Stimulated activated CD8-positive, alpha-beta memory T cell treated with anti-CD3 and anti-CD28 coated beads, Interleukin-4, amount 100 ng/mL, for 1 hour (primary cell): ENCODE results near the gene CRACDL.
"Not testable (repeated sequence)": the region's sequence is repeated elsewhere in the genome, so short reads cannot be mapped to it uniquely, and the experiment has no call there.

Source experiments
- DNase-seq, 2 donors: peaks; one replicate each; pipeline ENCODE4 v3.0.0-alpha.2; 2020; ENCODE audit warnings: low read depth in 2 of 2, low spot score in 1 of 2

Gene CRACDL

DNA sequence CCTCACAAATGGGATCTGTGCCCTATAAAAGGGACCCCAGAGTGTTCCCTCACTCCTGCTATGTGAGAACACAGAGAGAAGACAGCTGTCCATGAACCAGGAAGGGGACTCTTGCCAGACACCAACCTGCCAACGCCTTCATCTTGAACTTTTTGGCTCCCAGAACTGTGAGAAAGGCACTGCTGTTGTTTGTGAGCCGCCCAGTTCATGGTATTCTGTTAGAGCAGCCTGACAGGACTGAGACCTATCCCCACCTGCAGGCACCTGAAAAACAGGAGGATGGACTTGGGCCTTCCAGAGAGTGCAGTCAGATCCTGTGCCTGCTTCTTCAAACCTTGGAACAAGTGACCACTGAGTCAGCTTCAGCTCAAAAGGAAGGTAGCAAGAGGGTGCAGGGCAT is 51.4 kb downstream of the CRACDL start:
- DNase-seq, result no peak

DNA sequence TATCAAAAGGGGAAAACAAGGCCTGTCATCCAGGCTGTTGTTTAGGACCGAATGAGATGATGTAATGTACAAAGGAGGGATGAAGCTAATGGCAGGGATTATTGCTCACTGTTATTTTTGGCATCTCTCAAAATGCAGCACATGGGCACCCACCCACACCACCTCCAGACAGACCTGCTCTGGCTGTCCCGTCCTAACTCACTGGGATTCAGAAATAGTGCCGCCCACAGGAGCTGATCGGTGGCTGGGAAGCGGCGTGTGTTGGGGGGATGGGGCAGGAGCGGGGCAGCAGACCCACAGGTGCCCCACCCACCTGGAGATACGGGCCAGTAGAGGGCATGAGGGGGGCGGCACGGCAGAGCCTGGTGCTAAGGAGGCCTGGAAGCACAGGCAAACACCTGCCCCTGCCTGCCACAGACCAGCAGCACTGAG is 52.2 kb downstream of the CRACDL start:
- DNase-seq, result no peak

DNA sequence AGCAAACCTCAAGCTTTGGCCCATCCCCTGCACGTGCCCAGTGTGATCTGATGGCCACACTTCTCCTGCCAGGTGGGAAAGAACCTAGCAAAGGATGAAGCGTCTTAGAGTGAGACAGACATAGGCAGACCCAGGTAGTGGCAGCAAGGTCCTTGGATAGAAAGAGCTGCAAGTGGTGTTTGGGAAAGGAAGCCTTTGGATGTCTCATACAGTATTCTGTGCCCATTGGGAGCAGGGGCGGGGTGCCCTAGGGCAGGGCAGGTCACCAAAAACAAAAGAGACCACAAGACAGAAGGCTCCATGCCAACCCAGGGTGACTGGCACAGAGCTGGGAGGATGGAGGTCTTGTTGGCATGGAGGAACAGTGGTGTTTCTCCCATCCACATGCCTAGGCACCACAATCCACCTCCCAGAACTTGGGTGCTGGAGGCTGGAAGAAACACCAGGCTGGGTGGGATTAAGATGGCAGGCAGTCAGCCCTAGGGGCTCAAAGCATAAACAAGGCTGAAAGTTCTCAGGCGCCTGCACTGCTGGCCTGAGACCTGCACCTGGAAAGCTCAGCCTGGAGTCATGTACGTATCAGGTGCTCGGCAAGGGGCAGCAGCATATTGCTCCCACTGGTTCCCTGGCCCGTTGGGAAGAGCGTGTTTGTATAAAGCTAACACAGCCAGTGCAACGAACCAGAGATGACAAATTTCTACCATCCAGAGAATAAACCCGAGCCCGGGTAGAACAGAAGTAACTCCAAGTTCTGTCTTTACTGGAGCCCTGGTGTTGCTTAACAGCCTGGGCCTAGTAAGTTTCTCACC is 52.9 kb downstream of the CRACDL start:
- no peak for DNase-seq

DNA sequence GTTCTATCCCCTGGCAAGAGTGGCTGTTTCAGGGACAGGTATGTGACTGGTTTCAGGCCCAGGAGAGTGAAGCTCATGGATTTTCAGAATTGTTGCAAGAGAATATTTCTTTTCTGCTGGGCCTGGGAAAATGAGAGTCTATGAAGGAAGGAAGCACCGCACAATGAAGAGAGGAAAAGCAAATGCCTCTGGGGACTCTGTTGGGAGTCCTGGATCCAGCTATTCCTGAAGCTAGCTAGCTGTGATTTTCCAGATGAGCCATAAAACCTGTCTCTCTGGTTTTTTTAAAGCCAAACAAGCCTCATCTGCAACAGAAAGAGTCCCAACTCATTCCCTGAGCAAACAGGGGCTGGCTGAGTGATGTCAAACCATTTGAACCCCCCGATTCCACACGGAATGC is 53.7 kb downstream of the CRACDL start:
- DNase-seq, result no peak

DNA sequence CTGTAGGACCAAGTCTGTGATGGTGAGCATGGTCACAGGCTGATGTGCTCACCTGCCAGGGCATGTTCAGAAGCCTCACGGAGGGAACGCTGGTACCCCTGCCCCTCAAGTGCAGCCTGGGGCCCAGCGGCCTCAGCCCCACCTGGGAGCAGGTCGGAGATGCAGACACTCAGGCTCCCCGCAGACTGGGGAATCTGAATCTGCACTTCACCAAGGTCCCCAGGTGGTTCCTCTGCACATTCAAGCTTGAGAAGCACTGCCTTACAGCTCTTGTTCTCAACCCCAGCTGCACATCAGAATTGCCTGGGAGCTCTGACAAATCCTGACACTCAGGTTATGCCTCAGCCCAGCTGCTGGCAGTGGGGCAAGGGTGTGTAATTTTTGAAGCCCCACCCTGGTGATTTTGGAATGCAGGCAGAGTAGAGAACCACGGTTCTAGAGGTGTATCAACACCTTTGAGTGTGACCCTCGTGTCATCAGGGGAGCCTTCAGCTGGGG is 54.8 kb downstream of the CRACDL start:
- DNase-seq, result no peak

DNA sequence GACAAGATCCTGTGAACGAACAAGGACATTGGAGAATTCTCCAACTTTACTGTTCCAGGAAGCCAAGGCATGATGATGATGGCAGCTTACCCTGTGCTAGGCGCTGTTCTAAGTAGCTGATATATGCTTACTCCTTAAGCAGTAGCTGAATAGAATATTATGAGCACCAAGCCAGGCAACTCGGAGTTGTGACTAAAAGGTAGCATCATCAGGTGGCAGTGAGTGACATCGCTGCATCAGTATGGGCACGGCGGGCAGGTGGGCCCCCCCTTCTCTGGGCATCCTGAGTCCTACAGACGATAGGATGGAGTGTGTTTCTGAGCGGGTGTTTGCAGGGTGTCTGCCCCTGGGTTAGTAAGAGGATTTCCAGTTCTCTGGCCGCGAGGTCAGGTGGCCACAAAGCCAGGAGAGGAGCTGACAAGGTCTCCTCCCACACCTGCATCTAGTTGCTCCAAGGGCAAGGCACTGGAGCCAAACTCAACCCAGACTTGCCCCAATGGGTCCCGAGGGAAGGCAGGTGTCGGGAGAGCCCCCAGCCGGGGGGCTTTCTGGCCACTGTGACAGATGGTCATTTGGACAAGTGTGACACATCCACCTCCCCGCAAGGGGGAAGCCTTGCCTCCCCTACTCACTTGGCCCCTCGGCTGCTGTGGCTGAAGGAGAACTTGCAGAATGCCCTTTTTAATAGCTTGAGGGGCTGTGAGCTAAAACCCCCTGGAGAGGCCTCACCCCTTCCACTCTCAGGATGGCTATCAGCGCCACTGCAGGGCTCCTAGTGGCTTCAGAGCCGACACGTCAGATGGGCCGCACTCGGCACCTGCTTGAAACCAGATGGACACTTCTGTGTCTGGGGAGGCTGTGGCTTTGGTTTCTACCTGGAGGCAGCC is 55.5 kb downstream of the CRACDL start:
- no peak for DNase-seq

DNA sequence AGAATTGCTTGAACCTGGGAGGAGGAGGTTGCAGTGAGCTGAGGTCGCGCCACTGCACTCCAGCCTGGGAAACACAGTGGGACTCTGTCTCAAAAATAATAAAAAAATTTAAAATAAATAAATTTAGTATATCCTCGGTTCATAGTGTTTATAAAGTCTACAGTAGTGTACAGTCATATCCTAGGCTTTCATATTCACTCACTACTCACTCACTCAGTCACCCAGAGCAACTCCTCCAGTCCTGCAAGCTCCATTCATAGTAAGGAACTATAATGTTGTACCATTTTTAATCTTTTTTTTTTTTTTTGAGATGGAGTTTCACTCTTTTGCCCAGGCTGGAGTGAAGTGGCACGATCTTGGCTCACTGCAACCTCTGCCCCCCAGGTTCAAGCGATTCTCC is 58.4 kb downstream of the CRACDL start:
- not testable (repeated sequence) for DNase-seq

DNA sequence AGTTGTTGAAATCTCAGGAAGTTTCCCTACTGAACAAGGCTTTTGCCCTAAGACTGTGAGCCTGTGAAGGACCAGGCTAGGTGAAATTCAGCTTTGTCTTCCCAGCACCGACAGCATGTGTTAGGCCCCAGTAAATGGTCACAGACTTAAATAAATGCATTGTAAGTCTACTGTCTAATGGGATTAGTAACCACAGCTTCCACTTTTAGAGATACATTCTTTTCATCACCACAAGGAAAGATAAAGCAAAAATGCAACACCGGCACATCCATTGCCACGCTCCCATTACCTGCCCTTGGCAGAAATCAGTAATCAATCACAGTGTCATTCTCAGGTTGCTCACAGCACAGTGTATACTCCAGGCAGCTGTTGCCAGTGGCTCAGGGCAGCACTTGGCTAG is 59.3 kb downstream of the CRACDL start:
- no peak for DNase-seq

DNA sequence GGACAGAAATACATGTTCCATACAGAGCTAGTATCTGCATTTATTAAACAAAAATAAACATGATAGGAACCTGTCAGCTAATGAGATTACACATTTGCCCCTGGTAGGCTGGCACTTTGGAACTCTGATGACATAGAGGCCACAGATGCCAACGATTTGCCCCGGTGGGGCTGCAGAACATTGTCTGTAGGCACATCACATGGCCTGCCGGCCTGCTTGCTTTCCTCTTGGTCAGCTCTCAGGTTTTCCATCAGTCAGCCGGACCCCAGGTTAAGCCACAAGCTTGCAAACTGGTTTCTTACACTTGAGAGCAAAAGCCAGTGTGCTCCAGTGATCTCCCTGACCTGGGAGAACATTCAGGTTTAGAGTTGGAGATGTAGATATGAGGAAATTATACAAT is 60.3 kb downstream of the CRACDL start:
- no peak for DNase-seq

DNA sequence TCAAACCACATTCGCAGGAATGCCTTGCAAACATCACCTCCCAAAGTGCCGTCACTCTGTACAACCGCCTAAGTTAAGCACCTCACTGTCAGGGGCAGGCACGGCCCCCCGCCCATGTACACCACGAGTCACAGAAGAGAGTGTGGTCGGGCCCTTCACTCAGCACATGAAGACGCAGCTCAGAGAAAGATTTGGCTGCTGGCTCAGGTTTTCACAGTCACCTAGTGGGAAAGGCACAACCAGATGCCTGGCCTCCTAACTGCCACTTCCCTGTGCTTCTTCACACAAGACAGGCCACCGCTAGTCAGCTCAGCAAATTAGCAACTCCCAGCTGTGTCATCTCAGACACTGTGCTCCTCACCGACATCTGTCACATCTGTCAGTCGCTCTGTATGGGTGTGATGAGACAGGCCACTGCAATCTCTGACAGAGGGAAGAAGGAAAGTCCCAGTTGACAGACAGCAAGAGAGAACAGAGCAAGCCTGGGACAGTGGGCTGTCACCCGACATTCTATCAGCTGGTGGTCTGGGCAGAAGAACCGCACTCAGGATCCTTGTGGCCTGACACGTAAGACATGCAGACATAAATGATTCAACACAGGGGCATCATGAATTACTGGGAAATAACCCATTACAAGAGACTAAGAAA is 60.8 kb downstream of the CRACDL start:
- DNase-seq, result no peak

DNA sequence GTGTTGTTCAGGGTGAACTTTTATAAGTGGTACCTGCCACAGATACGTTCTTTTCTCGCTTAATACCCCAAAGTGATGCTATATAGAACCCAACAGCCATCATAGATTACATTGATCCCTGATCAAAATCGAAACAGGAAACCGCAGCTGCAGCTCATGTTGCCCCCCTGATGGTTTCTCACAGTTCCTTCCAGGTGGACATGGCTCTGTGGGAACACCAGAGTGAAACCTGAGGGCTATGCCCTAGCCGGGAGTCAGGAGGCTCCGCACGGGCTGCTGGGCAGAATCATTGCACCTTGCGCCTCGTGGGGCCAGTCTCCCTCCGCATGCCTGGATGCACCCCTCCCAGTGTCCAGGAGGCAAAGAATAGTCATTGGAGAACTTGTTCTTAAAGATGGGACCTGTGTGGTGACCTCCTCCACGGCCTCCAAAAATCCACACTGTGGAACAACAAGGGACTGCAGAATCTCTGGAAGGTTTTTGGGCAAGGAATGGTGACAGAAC is 61.8 kb downstream of the CRACDL start:
- DNase-seq, result no peak

DNA sequence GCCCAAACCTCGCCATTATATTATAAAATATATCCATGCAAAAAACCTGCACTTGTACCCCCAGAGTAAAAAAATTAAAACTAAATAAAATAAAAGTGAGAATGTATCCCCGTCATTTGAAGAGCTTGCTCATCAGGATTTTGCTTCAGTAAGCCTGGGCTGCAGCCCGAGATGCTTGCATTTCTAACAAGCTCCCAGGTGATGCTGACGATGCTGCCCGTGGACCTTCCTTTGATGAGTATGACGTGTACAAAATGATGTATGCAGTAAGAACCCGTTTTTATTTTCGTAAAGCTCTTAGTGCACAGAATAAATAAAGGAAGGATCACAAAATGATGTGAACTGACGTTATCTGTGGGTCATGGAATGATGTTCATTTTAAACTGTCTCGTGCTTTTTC is 63.5 kb downstream of the CRACDL start:
- DNase-seq, result no peak

DNA sequence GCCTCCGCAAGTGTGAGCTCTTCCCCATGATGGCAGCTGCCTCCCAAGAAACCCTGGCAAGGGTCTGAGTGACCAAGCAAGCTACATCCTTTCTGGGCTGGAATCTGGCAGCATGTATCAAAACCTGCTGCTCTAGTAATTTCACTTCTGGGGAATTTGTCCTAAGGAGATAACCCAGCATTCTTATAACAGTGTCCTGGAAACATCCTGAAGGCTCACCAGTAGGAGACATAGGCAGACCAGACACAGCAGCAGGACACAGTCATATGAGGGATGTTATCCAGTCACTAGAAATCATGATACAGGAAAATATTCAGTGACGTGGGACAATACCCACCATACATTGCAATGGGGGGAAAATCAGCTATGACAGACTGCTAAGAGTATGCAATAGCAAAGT is 64.5 kb downstream of the CRACDL start:
- DNase-seq, result no peak

DNA sequence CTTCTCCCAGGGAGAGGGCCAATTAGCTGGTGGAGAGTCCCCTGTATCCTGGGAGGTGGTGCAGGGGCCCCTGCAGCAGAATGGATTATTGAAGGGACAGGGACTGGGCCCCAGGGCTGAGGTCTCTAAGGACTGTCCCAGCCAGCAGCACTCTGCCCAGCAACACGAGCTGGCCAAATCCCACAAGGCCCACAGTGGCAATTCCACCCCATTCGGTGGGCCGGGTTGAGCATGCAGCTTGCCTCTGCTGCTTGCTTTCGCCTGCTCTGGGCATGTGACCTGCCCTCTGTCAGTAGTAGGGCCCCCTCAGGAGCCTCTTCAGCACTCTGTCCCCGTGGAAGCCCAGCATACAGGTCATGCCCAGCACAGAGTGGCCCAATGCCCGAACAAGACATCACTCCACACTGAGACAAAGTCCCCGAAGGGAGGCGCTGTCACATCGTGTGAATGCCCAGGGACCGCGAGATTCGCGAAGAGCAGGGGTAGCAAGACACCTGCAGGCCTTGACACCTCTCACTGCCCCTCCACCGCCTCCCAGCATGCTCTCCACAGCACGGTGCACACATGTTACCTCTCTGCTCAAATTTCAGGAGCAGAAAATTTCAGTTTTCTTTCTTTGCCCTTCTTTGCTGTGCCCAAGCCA is 65.4 kb downstream of the CRACDL start:
- DNase-seq, result no peak

DNA sequence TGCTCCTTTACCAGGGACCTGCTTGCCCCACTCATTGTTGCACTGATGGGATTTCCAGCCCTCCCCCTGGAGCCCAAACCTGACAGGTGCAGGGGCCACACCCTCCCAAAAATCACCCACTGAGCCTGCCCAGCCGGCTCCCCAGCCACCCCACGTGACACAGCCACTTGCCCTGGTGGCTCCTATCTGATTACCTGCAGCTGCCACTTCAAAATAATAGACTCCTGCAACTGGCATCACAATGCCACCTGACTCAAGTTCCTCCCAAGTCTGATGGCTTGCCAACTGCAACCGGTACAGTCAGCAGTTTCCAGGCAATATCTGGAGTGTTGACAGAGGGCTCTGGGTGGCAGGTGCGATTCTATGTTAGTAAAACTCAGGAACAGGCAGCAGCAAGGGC is 66.2 kb downstream of the CRACDL start:
- no peak for DNase-seq

DNA sequence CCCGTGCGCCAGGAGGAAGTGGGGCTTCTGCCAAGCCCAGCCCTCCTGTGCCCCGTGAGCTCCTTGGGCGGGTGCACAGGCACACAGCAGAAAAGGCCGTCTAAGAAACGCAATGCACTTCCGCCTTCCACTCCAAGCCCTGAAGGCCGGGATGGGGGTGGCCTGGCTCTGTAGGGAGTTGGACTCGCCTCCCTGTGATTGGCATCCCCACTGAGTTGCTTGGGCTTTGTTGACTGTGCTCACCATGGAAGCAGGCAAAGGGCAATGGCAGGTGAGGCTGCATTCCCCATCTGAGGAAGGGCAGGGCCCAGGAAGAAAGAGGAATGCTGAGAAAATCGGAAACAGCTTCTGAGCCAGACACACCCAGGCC is 66.8 kb downstream of the CRACDL start:
- no peak for DNase-seq

DNA sequence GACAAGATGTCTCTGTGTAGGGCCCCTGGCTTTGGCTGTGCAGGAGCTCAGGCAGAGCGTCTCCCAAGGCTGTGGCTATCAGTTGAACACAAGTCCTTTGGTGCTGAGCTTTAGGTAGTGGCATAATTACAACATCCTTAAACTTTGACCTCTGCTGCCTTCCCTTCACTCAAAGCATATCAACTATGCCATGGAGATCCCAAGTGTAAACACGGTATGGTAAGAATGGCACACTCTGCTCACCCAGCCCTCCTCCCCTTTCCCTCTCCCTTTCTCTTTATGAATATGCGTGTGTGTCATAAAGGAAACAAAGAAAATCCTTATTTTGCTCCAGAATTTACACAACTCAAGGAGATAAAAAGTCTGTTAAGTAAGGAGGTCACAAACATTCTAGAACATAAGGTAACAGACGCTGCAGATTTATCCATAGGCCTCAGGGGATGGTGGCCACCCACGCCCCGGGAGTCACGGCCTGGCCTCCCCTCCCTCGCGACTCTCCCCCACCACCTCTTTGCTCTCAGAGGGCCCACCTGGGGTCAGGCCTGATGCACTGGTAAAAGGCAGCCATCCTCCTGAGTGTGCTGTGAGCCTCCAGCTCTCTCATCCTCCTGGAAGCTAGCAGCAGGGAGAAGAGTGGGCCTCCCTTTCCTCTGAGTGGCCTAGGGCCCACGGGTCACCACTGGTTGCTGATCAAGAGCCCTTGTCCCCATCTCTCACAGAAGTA is 67.3 kb downstream of the CRACDL start:
- no peak for DNase-seq

DNA sequence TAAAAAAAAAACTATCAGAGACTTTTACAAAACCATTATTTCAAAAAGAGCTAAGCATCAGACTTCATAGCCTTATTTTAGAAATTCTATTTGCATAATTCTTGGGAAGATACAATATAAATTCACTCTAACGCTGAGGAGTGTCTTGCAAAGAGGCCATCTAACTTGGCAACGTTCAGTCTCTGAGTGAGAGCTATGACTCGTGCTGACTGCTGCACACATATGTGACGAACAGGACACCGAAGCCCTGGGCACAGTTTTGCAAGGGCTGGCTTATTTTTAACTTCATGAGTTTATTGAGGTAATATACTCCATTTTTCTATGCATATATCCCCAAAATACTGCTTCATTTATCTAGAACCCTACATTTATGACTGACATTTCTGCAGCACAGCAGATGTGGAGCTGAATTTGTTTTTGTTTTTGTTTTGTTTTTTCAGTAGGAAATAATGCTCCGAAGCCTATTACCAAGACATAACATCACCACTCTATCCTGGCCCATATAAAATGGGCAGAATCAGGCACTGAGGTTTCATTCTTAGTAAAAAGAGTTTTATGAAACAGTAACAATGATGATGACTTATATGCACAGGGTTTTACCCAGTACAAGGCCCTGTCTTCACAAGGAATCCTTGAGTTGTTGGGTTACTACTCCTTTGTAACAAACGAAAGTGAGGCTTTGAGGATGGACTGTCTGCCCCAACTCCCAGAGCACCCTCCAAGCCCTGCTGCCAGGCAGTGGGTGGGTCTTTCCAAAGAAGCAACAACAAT is 68.3 kb downstream of the CRACDL start:
- no peak for DNase-seq

DNA sequence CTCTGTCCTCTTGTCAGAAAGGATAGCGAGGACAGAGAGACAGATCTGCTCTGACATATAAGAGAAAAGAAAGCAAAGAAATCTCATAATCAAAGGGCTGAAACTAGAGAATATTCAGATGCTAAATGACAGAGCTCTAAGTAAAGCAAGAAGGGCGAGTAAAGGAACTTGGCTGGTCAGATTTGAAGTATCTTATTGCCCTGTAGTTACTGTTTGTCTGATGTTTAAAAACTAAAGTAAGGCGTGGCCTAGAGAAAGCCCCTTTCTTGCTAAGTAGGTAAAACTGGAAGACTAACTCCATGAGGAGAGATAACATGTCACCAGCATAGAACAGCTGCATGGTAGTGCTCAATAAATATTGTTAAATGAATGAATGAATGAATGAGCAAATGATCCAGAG is 70.0 kb downstream of the CRACDL start:
- no peak for DNase-seq

DNA sequence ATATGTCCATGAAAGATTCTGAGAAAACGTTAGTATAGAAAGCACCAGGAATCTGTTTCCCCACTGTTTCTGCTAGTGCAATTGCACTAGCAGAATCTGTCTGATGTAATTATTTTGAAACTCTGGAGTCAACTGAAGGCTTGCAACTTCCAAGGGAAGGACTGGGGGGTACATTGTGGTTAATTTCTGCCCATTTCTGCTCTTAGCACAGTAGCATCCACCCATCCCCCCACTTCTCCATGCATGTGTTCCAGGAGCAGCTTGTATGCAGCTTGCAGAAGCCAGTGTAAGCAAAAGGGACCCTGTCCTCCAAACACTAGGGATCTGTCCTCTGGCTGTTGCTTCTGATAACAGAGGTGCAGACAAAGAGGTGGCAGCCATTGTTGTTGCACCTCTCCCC is 74.4 kb downstream of the CRACDL start:
- DNase-seq, result no peak
